ENCODE data around the gene TCP11. TPM values are rescaled to one million over a fixed set of nuclear protein-coding genes. Genes with fewer than 3 reads are reported as not detected.

The TCP11 gene
- total and polyA plus RNA-seq, 4 donors: 0.16 to 1.7 (median 0.56) TPM

- 87 to 93% methylated on average over 14 of the region's 14 CpGs for WGBS, 2 donors
- H3K27ac ChIP-seq (ENCODE audit: low read depth in 1 of 2, low read length in 1 of 2): no peak overlapping the region
- no peak overlapping the region for H3K4me3 ChIP-seq
- no peaks in the 10 kb centered on the region for H3K27me3 ChIP-seq (ENCODE audit: control insufficient read depth in 3 of 3, insufficient read depth in 3 of 3, low read length in 2 of 3)
- no peak for DNase-seq
- no peaks in the 10 kb centered on the region for H3K9me3 ChIP-seq (ENCODE audit: control insufficient read depth in 4 of 4, insufficient read depth in 3 of 4, low read length in 3 of 4)
- no peak overlapping the region for H3K9ac ChIP-seq (ENCODE audit: insufficient read depth in 1 of 2, low read length in 2 of 2)
- no peak for ATAC-seq (ENCODE audit: insufficient read depth, low FRiP score)
- no peak for TF ChIP-seq CTCF (IDR thresholded peaks at IDR 0.05; ENCODE audit: control extremely low read depth, extremely low read depth)
- H3K4me1 ChIP-seq (ENCODE audit: control insufficient read depth in 5 of 5, insufficient read depth in 5 of 5, low read length in 5 of 5): peaks cover 0 to 12% (median 0%) of the 10 kb centered on the region in 5 donors
- H3K36me3 ChIP-seq (ENCODE audit: control insufficient read depth in 4 of 4, insufficient read depth in 4 of 4, low read length in 4 of 4): peaks cover 5 to 93% (median 29%) of the 10 kb centered on the region in 4 donors
These were observed 57.1 kb downstream of the TCP11 start for GRCh38 chr6:35084041-35084491.

- WGBS, 2 donors: 92 to 94% methylated on average over 9 of the region's 9 CpGs
- TF ChIP-seq CTCF (IDR thresholded peaks at IDR 0.05; ENCODE audit: control extremely low read depth, extremely low read depth): no peak
- no peak overlapping the region for H3K4me3 ChIP-seq
- H3K27me3 ChIP-seq (ENCODE audit: control insufficient read depth in 3 of 3, insufficient read depth in 3 of 3, low read length in 2 of 3): no peaks in the 10 kb centered on the region
- DNase-seq: no peak
- H3K9ac ChIP-seq (ENCODE audit: insufficient read depth in 1 of 2, low read length in 2 of 2): no peak overlapping the region
- peaks cover 0 to 11% (median 0%) of the 10 kb centered on the region in 5 donors for H3K4me1 ChIP-seq (ENCODE audit: control insufficient read depth in 5 of 5, insufficient read depth in 5 of 5, low read length in 5 of 5)
- peaks cover 5 to 94% (median 25%) of the 10 kb centered on the region in 4 donors for H3K36me3 ChIP-seq (ENCODE audit: control insufficient read depth in 4 of 4, insufficient read depth in 4 of 4, low read length in 4 of 4)
- H3K27ac ChIP-seq (ENCODE audit: low read depth in 1 of 2, low read length in 1 of 2): no peak overlapping the region
- H3K9me3 ChIP-seq (ENCODE audit: control insufficient read depth in 4 of 4, insufficient read depth in 3 of 4, low read length in 3 of 4): no peaks in the 10 kb centered on the region
- no peak for ATAC-seq (ENCODE audit: insufficient read depth, low FRiP score)
These were observed 57.6 kb downstream of the TCP11 start for GRCh38 chr6:35083507-35083906.

GRCh38 chr6:35082733-35083403 is 58.3 kb downstream of the TCP11 start:
- peaks cover 0 to 6% (median 0%) of the 10 kb centered on the region in 5 donors for H3K4me1 ChIP-seq (ENCODE audit: control insufficient read depth in 5 of 5, insufficient read depth in 5 of 5, low read length in 5 of 5)
- H3K36me3 ChIP-seq (ENCODE audit: control insufficient read depth in 4 of 4, insufficient read depth in 4 of 4, low read length in 4 of 4): peaks cover 5 to 94% (median 21%) of the 10 kb centered on the region in 4 donors
- no peak for ATAC-seq (ENCODE audit: insufficient read depth, low FRiP score)
- H3K9me3 ChIP-seq (ENCODE audit: control insufficient read depth in 4 of 4, insufficient read depth in 3 of 4, low read length in 3 of 4): no peaks in the 10 kb centered on the region
- 93 to 96% methylated on average over 13 of the region's 13 CpGs for WGBS, 2 donors
- no peaks in the 10 kb centered on the region for H3K27me3 ChIP-seq (ENCODE audit: control insufficient read depth in 3 of 3, insufficient read depth in 3 of 3, low read length in 2 of 3)
- no peak overlapping the region for H3K27ac ChIP-seq (ENCODE audit: low read depth in 1 of 2, low read length in 1 of 2)
- no peak overlapping the region for H3K4me3 ChIP-seq
- H3K9ac ChIP-seq (ENCODE audit: insufficient read depth in 1 of 2, low read length in 2 of 2): no peak overlapping the region
- no peak for DNase-seq
- no peak for TF ChIP-seq CTCF (IDR thresholded peaks at IDR 0.05; ENCODE audit: control extremely low read depth, extremely low read depth)
